HepG2 (cell line): ENCODE data around the gene NUP214. TPM values are rescaled to one million over a fixed set of nuclear protein-coding genes. Genes with fewer than 3 reads are reported as not detected.

Source experiments
- ATAC-seq: fragments of 200-7000 bp; cut with Tn5 transposase; 3 replicates; pipeline ENCODE4 v1.9.1; 2020; ENCODE audit warnings: mild to moderate bottlenecking, moderate library complexity
- BruUV-seq: library from RNA; stranded (reverse); fragments of 400-500 nt; replicated peaks from 2 replicates; lab custom pipeline; 2021; lab: Mats Ljungman, UMichigan
- CTCF ChIA-PET: fragments of 300-600 bp; formaldehyde crosslinking; extraction: SDS; loops from one replicate; lab custom pipeline; 2021; ENCODE audit warnings: low total read pairs, inconsistent platforms, low intra/inter-chr PET ratio; lab: Yijun Ruan, JAX
- POLR2A ChIA-PET: fragments of 350-600 bp; sonication (Branson Sonifier 250); formaldehyde crosslinking; loops from one replicate; lab custom pipeline; 2020; ENCODE audit warnings: antibody characterized with exemption, inconsistent platforms; lab: Yijun Ruan, JAX
- DNase-seq: peaks from one replicate; pipeline ENCODE4 v3.0.0-alpha.2; 2015; ENCODE audit warnings: low spot score
- FAIRE-seq: peaks from 3 replicates; lab custom pipeline; 2011; peaks lifted over from hg19 to GRCh38; lab: Jason Lieb, UNC
- H2AFZ ChIP-seq: one replicate; pipeline ENCODE4 v1.6.1; 2011; ENCODE audit warnings: low read length, inconsistent platforms
- H3K27ac ChIP-seq: fragments of 300-600 bp; 3 replicates; pipeline ENCODE4 v1.8.0; 2011; ENCODE audit warnings: mixed run types, mild to moderate bottlenecking, mixed read lengths, low read length, inconsistent platforms; ENCODE audit not compliant: insufficient read depth; ENCODE audit errors: extremely low read length
- H3K27me3 ChIP-seq, 2 experiments: fragments of 200-600 bp in 1 of 2; 2 replicates in 1 of 2; 3 replicates in 1 of 2; pipeline versions ENCODE4 v1.6.0 to v1.8.0; 2011; ENCODE audit warnings: low read length in 2 of 2, mild to moderate bottlenecking in 2 of 2, moderate library complexity in 2 of 2, inconsistent platforms in 1 of 2; ENCODE audit not compliant: insufficient read depth in 2 of 2, control insufficient read depth in 1 of 2
- H3K36me3 ChIP-seq, 2 experiments: fragments of 200-600 bp in 1 of 2; replicated peaks in 1 of 2; 2 replicates in 1 of 2; 3 replicates in 1 of 2; pipeline versions ENCODE4 v1.5.1 to v1.8.0; 2011; ENCODE audit warnings: low read length in 2 of 2, inconsistent platforms in 1 of 2; ENCODE audit not compliant: insufficient read depth in 2 of 2, control insufficient read depth in 1 of 2
- H3K4me1 ChIP-seq: 2 replicates; pipeline ENCODE4 v1.5.1; 2012; ENCODE audit warnings: low read length, inconsistent platforms; ENCODE audit not compliant: insufficient read depth
- H3K4me2 ChIP-seq: 2 replicates; pipeline ENCODE4 v1.6.0; 2011; ENCODE audit warnings: low read depth, low read length, inconsistent platforms
- H3K4me3 ChIP-seq, 3 experiments: fragments of 200-600 bp in 1 of 3; sonication (generic), shearing (Covaris generic) in 1 of 3; replicated peaks in 1 of 3; 2 replicates each; pipeline ENCODE4 v1.5.1; 2011 to 2016; ENCODE audit warnings: low read length in 3 of 3, inconsistent platforms in 2 of 3, low read depth in 2 of 3, mild to moderate bottlenecking in 2 of 3, control low read depth in 1 of 3, mixed read lengths in 1 of 3; ENCODE audit not compliant: insufficient read depth in 1 of 3
- H3K79me2 ChIP-seq: one replicate; pipeline ENCODE4 v1.6.1; 2011; ENCODE audit warnings: low read length, inconsistent platforms; ENCODE audit not compliant: insufficient read depth
- H3K9ac ChIP-seq: 2 replicates; pipeline ENCODE4 v1.6.0; 2011; ENCODE audit warnings: mild to moderate bottlenecking, low read depth, low read length, inconsistent platforms; ENCODE audit not compliant: insufficient read depth
- H3K9me3 ChIP-seq: 2 replicates; pipeline ENCODE4 v1.5.1; 2012; ENCODE audit warnings: mild to moderate bottlenecking, low read length
- H4K20me1 ChIP-seq: 2 replicates; pipeline ENCODE4 v1.6.0; 2011; ENCODE audit warnings: inconsistent platforms, mild to moderate bottlenecking, low read length, moderate library complexity; ENCODE audit not compliant: insufficient read depth
- ATF6 ChIP-seq: sonication (generic); formaldehyde crosslinking; conservative IDR thresholded peaks from 2 replicates; pipeline ENCODE4 v1.4.0; 2020; ENCODE audit warnings: missing genetic modification reagents
- ATM ChIP-seq: fragments of 450-650 bp; IDR thresholded peaks from 2 replicates; pipeline ENCODE4 v1.7.1; 2017; ENCODE audit warnings: mild to moderate bottlenecking, borderline replicate concordance
- MBNL3 ChIP-seq: fragments of 250-450 bp; sonication (Bioruptor Pico); conservative IDR thresholded peaks from 2 replicates; pipeline ENCODE4 v1.8.0; 2022; ENCODE audit warnings: mild to moderate bottlenecking, inconsistent platforms
- SP4 ChIP-seq: sonication (generic); formaldehyde crosslinking; IDR thresholded peaks from 2 replicates; pipeline ENCODE4 v1.8.1; 2023; ENCODE audit warnings: mild to moderate bottlenecking, missing genetic modification reagents
- ZNF331 ChIP-seq: sonication (generic); formaldehyde crosslinking; IDR thresholded peaks from 2 replicates; pipeline ENCODE4 v1.4.0; 2020; ENCODE audit warnings: missing genetic modification reagents
- ZNF652 ChIP-seq: IDR thresholded peaks from 2 replicates; pipeline ENCODE4 v1.6.1; 2016; ENCODE audit warnings: low read depth, borderline replicate concordance
- ZNF768 ChIP-seq: sonication (generic); formaldehyde crosslinking; IDR thresholded peaks from 2 replicates; pipeline ENCODE4 v1.4.0; 2020; ENCODE audit warnings: missing genetic modification reagents
- WGBS: methylation state at CpG from one replicate; pipeline ENCODE4 v1.1.6; 2017; ENCODE audit warnings: low lambda C conversion rate; 5-methylcytosine and 5-hydroxymethylcytosine counted together
- in situ Hi-C: cut with HindIII; loops from 2 replicates; pipeline ENCODE4 v1.10.0; 2017; ENCODE audit warnings: low pct_unique_long_range_greater_than_20kb; ENCODE audit not compliant: extremely low pct_ligation_motif_present
- intact Hi-C: fragments of 100-400 bp; cut with micrococcal nuclease; formaldehyde crosslinking; loops from one replicate; pipeline ENCODE4 v1.10.0; 2022; ENCODE audit not compliant: unreplicated experiment
- polyA plus RNA-seq, 8 experiments: library from polyadenylated mRNA; depleted of rRNA in 3 of 8; stranded (reverse) in 7 of 8; unstranded in 1 of 8; fragments of >200 nt; fragmentation: Illumina TruSeq in 4 of 8; extraction: Trizol in 4 of 8; gene quantifications; 2 replicates each; pipeline versions ENCODE4 v1.2.1 to v1.2.3, GENCODE V29; 2011 to 2016; ENCODE audit warnings: low read depth in 4 of 8, missing spikeins in 1 of 8, mixed read lengths in 1 of 8; ENCODE audit not compliant: insufficient read depth in 1 of 8
- total RNA-seq, 5 experiments: library from RNA; depleted of rRNA; stranded (reverse); fragments of >200 nt; fragmentation: Illumina TruSeq; extraction: Trizol; gene quantifications; 2 replicates each; pipeline ENCODE4 v1.2.3, GENCODE V29; 2016; ENCODE audit warnings: low read depth in 1 of 5
- TF ChIP-seq, protein P1 (sequence below): sonication (generic); formaldehyde crosslinking; IDR thresholded peaks from 2 replicates; pipeline ENCODE4 v1.9.0; 2021; ENCODE audit warnings: missing genetic modification reagents, borderline replicate concordance

Gene NUP214
- total and polyA plus RNA-seq, 2 of the 13 experiments (the other 11 are each of a cell fraction or from before 2014, with no cell fraction given): 8.4 to 16.0 TPM

- Histone ChIP-seq H3K9ac (no peak overlapping the region), H3K79me2 (no peaks in the 10 kb centered on the region), H3K27me3 (peaks cover 0 to 7% of the 10 kb centered on the region in 2 experiments; a peak in 2 of 5 replicates)
- DNase-seq: no peak
- POLR2A ChIA-PET: no interaction called here
- ATAC-seq: no peak
- TF ChIP-seq, protein P1, sequence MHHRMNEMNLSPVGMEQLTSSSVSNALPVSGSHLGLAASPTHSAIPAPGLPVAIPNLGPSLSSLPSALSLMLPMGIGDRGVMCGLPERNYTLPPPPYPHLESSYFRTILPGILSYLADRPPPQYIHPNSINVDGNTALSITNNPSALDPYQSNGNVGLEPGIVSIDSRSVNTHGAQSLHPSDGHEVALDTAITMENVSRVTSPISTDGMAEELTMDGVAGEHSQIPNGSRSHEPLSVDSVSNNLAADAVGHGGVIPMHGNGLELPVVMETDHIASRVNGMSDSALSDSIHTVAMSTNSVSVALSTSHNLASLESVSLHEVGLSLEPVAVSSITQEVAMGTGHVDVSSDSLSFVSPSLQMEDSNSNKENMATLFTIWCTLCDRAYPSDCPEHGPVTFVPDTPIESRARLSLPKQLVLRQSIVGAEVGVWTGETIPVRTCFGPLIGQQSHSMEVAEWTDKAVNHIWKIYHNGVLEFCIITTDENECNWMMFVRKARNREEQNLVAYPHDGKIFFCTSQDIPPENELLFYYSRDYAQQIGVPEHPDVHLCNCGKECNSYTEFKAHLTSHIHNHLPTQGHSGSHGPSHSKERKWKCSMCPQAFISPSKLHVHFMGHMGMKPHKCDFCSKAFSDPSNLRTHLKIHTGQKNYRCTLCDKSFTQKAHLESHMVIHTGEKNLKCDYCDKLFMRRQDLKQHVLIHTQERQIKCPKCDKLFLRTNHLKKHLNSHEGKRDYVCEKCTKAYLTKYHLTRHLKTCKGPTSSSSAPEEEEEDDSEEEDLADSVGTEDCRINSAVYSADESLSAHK (CRISPR knock-in tag): no peak
- TF ChIP-seq ZNF331 (no peak), ZNF768 (CRISPR knock-in tag) (no peak), ATF6 (no peak), ZNF652 (CRISPR knock-in tag) (no peak), MBNL3 (no peak), ATM (no peak), SP4 (CRISPR knock-in tag) (no peak)
- TF ChIP-seq, all 625 proteins: peak for 0
- 53% methylated on average over 4 of the region's 4 CpGs for WGBS
- no peaks in the 10 kb centered on the region for H4K20me1 ChIP-seq
- no peaks in the 10 kb centered on the region for H3K36me3 ChIP-seq
- no peak overlapping the region for H3K27ac ChIP-seq
- CTCF ChIA-PET: no interaction called here
- no peak overlapping the region for H3K4me2 ChIP-seq
- no peak overlapping the region for H3K4me3 ChIP-seq
- intact Hi-C loops: no loop called here
- no peak overlapping the region for H2AFZ ChIP-seq
- BruUV-seq: no TSS peak
- H3K9me3 ChIP-seq: peaks cover 5% of the 10 kb centered on the region
- FAIRE-seq: no peak
- H3K4me1 ChIP-seq: no peaks in the 10 kb centered on the region
- in situ Hi-C loops: no loop called here
Measured at GRCh38 chr9:131246618-131247017, 121.2 kb downstream of the NUP214 start.
